Right lobe of liver (tissue), 6 donors: ENCODE measurements around the gene BHMT2. TPM values are rescaled to one million over a fixed set of nuclear protein-coding genes. Genes with fewer than 3 reads are reported as not detected.

Experiments
- ATAC-seq, 4 donors: fragments of 200-7000 bp; cut with Tn5 transposase; one replicate each; pipeline ENCODE4 v1.9.1; 2020; ENCODE audit warnings: mild to moderate bottlenecking in 4 of 4, moderate library complexity in 4 of 4
- DNase-seq, 3 donors: peaks; one replicate each; pipeline ENCODE4 v3.0.0-alpha.2; 2020
- H3K27ac ChIP-seq, 3 donors: fragments of 200-600 bp; one replicate each; pipeline ENCODE4 v1.8.0; 2022
- H3K27me3 ChIP-seq, 2 donors: fragments of 200-600 bp; one replicate each; pipeline ENCODE4 v1.8.0; 2022
- H3K36me3 ChIP-seq, 4 donors: fragments of 200-600 bp; sonication (generic) in 1 of 4; one replicate each; pipeline versions ENCODE4 v1.5.1 to v1.8.0; 2017 to 2022; ENCODE audit warnings: control low read depth in 1 of 4
- H3K4me1 ChIP-seq, 4 donors: fragments of 200-600 bp; sonication (generic) in 1 of 4; one replicate each; pipeline versions ENCODE4 v1.5.1 to v1.8.0; 2017 to 2022; ENCODE audit warnings: control low read depth in 1 of 4
- H3K4me3 ChIP-seq, 3 donors: fragments of 200-600 bp; one replicate each; pipeline ENCODE4 v1.8.0; 2022
- H3K9me3 ChIP-seq, 4 donors: fragments of 200-600 bp; sonication (generic) in 1 of 4; one replicate each; pipeline versions ENCODE4 v1.5.1 to v1.8.0; 2017 to 2022; ENCODE audit warnings: control low read depth in 1 of 4
- CTCF ChIP-seq, 4 donors: fragments of 200-600 bp in 3 of 4; fragments of 450-650 bp in 1 of 4; IDR thresholded peaks; one replicate each; pipeline versions ENCODE4 v1.5.1 to v1.8.0; 2016 to 2022; ENCODE audit warnings: antibody characterized with exemption in 4 of 4, mild to moderate bottlenecking in 2 of 4
- POLR2A ChIP-seq: fragments of 450-650 bp; IDR thresholded peaks from one replicate; pipeline ENCODE4 v1.6.1; 2017; ENCODE audit warnings: antibody characterized with exemption, mild to moderate bottlenecking
- WGBS: methylation state at CpG from one replicate; pipeline ENCODE4 v1.1.6; 2018; ENCODE audit warnings: low coverage, low lambda C conversion rate; ENCODE audit not compliant: insufficient coverage; ENCODE audit errors: missing lambda C conversion rate; 5-methylcytosine and 5-hydroxymethylcytosine counted together
- intact Hi-C, 2 donors: fragments of 100-400 bp; cut with DNase I; formaldehyde crosslinking; loops; one replicate each; pipeline versions ENCODE4 v1.11.2 to v1.14.1; 2022
- total RNA-seq, 6 experiments: library from RNA; depleted of rRNA in 2 of 6; stranded (reverse); fragments of >200 nt in 2 of 6; fragmentation: NEBNext Ultra II Directional in 3 of 6; extraction: Animal tissue kit (Norgen Biotek cat#: 25700) in 3 of 6; gene quantifications; one replicate each; pipeline versions ENCODE4 v1.1.0 to v1.2.4, GENCODE V29; 2016 to 2023
- donor health status: DM: no; HTN: yes; CAD: no.
- donor health status: DM: no; HTN: no; CAD: no.
- donor health status: DM: no; HTN: no; CAD: no.
- donor health status: DM: no; HTN: yes; CAD: no.
- donor health status: DM: no; HTN: yes; CAD: no.

Gene BHMT2
- total RNA-seq, 6 experiments from 2014 or later, result 206 to 392 (median 280) TPM

- no peak for DNase-seq
- Histone ChIP-seq H3K27ac (no peak overlapping the region), H3K4me3 (no peak overlapping the region), H3K36me3 (no peaks in the 10 kb centered on the region), H3K27me3 (no peaks in the 10 kb centered on the region), H3K4me1 (peaks cover 0 to 33% (median 16%) of the 10 kb centered on the region in 4 donors), H3K9me3 (no peaks in the 10 kb centered on the region)
- 82% methylated on average over 3 of the region's 3 CpGs for WGBS
- peak in 3 of 4 donors; percentile 18 to 45 (median 43) for ATAC-seq
- intact Hi-C loops, result no loop called here
- no peak for TF ChIP-seq POLR2A
- TF ChIP-seq CTCF (IDR thresholded peaks at IDR 0.05), result no peak
These were observed 7.1 kb upstream of the BHMT2 start for GRCh38 chr5:79062436-79062835.

GRCh38 chr5:79070350-79070667 is 742 bp downstream of the BHMT2 start:
- DNase-seq (peak in 2 of 3 donors; percentile 33 to 75), ATAC-seq (peak; percentile 53 to 63 (median 58))
- 14% methylated on average over 8 of the region's 9 CpGs for WGBS
- Histone ChIP-seq H3K4me3 (peak overlapping the region; percentile 51 to 85 (median 74)), H3K4me1 (peaks cover 0 to 36% (median 12%) of the 10 kb centered on the region in 4 donors), H3K36me3 (peaks cover 0 to 2% (median 0%) of the 10 kb centered on the region in 4 donors), H3K27me3 (no peaks in the 10 kb centered on the region), H3K9me3 (no peaks in the 10 kb centered on the region), H3K27ac (peak overlapping the region; percentile 82 to 98 (median 96))
- intact Hi-C loops, result no loop called here
- no peak for TF ChIP-seq CTCF (IDR thresholded peaks at IDR 0.05)
- TF ChIP-seq POLR2A, result no peak

- Histone ChIP-seq H3K27me3 (no peaks in the 10 kb centered on the region), H3K4me3 (no peak overlapping the region), H3K36me3 (peaks cover 0 to 17% (median 1%) of the 10 kb centered on the region in 4 donors), H3K4me1 (peaks cover 0 to 77% (median 30%) of the 10 kb centered on the region in 4 donors), H3K9me3 (no peaks in the 10 kb centered on the region), H3K27ac (peak overlapping the region in 2 of 3 donors; percentile 39 to 96)
- no peak for DNase-seq
- 40% methylated on average over 5 of the region's 6 CpGs for WGBS
- TF ChIP-seq POLR2A (peak; percentile 9), CTCF (IDR thresholded peaks at IDR 0.05) (no peak)
- intact Hi-C loops, result no loop called here
- peak in 1 of 4 donors; percentile 48 for ATAC-seq
These were observed 5.1 kb downstream of the BHMT2 start for GRCh38 chr5:79074641-79075040.

- H3K27ac ChIP-seq, result peak overlapping the region; percentile 39 to 96 (median 75)
These were observed 6.3 kb downstream of the BHMT2 start for GRCh38 chr5:79075646-79076426.

More at GRCh38 chr5:79075646-79076426, 6.3 kb downstream of the BHMT2 start:
- Histone ChIP-seq H3K36me3 (peaks cover 0 to 18% (median 1%) of the 10 kb centered on the region in 4 donors), H3K27me3 (no peaks in the 10 kb centered on the region), H3K9me3 (no peaks in the 10 kb centered on the region), H3K4me1 (peaks cover 0 to 89% (median 35%) of the 10 kb centered on the region in 4 donors), H3K4me3 (peak overlapping the region in 1 of 3 donors; percentile 2)
- intact Hi-C loops, result no loop called here
- TF ChIP-seq POLR2A (no peak), CTCF (IDR thresholded peaks at IDR 0.05) (no peak)
- WGBS, result 21% methylated on average over 9 of the region's 11 CpGs
- ATAC-seq, result peak; percentile 60 to 76 (median 67)
- DNase-seq, result peak; percentile 33 to 77 (median 65)
